Stimulated activated CD4-positive, alpha-beta T cell treated with anti-CD3 and anti-CD28 coated beads, TNF-alpha, amount 100 ng/mL, for 4 hours (primary cell): ENCODE results near the gene ALDH3B2.
"Not testable (repeated sequence)": the region's sequence is repeated elsewhere in the genome, so short reads cannot be mapped to it uniquely, and the experiment has no call there.

Source experiments
- DNase-seq, 3 experiments: peaks; one replicate each; pipeline ENCODE4 v3.0.0-alpha.2; 2020; ENCODE audit warnings: low read depth in 3 of 3

Gene ALDH3B2

DNA sequence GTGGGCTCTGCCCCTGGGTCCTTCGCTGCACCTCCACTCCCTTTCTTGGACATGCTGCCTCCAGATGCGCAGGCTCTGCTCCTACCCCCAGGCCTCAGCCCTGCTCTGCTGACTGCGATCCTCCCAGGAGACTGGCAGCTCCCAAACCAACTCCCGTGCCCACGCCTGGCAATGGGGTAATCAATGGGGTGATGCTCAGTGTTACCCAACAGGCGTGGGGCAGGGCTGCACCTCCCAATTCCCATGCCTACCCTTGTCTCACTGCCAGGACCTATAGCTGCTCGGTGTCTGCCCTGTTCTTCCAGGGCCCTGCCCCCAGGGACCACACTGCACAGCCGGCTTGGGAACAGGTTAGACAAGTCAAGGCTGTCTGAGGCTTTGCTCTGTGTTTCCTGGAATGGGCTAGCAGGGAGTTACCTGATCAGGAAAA, at the start of gene ALDH3B2:
ALDH3B2 (minus strand) TSS at position 182 of the 430 bp plus-strand sequence. CDS start 7,688 bp downstream, outside the sequence.
- DNase-seq: no peak

DNA sequence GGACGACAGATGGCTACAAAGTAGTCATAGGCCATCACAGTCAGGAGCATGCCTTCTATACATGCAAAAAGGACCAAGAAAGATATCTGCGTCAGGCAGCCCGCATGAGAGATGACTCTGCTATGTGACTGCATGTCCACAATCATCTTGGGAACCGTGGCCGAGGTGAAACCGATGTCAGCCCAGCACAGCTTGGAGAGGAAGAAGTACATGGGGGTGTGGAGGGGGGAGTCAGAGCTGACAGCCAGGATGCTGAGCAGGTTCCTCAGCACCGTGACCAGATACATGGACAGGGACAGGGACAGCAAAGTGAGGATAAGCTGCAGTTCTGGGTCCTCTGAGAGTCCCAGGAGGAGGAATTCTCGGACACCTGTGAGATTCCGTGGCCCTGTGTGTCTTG, 48.6 kb upstream of the ALDH3B2 start:
- DNase-seq: not testable (repeated sequence)

DNA sequence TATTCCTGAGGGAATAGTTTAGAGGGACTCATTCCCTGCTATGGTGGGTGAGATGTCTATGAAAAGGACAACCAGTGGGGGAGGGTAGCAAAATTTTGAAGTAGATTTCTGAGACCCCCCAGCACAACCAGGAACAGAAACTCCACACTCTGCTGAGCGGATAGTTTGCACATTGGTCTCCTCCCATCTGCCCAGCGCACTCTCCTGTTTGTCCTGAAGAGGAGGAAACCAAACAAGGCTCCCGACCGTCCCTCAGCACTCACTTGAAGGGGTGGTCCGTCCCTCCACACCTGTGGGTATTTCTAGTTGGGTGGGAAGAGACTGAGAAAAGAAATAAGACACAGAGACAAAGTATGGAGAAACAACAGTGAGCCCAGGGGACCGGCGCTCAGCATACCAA, 41.8 kb upstream of the ALDH3B2 start:
- not testable (repeated sequence) for DNase-seq

DNA sequence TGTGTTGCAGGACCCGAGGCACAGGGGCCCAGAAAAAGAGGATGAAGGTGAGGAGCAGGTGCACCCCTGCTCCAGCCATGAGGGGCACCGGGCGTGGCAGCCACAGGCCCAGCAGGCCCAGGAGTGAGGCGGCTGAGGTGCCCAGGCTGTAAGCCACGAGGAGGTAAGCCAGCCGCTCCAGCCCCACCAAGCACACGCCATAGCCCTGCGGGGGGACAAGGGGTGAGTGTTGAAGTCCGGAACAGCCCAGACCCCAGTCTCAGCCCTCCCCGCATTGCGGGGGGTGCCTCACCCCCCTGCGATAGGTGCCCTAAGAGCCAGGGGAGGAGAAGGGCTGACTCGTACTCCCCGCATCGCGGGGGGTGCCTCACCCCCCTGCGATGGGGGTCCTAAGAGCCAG, 41.4 kb upstream of the ALDH3B2 start:
- not testable (repeated sequence) for DNase-seq

- peak; percentile 26 to 28 (median 26) for DNase-seq
Measured at GRCh38 chr11:67713892-67714509, 39.6 kb upstream of the ALDH3B2 start.

- DNase-seq: not testable (repeated sequence)
Measured at GRCh38 chr11:67711676-67712075, 37.3 kb upstream of the ALDH3B2 start.

DNA sequence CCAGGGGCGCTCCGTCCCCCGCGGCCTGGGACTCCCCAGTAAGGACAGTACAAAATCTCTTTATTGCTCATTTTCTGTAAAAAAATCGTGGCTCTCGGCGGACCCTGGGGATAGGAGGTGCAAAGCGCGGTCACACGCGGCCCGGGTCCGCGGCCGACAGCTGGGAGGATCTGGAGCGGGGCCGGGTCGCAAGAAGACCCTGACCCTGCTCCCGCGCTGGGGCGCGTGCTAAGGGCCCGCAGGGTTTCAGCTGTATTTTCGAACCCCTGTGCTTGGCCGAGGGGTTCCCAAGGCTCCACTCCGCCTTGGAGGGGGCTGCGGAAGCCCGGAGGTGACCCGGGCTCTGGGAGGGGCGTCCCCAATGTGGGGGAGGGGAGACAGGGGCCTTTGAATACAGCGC, 36.8 kb upstream of the ALDH3B2 start:
- not testable (repeated sequence) for DNase-seq

- DNase-seq: not testable (repeated sequence)
Measured at GRCh38 chr11:67709806-67710205, 35.4 kb upstream of the ALDH3B2 start.

GRCh38 chr11:67705264-67705663, 30.8 kb upstream of the ALDH3B2 start:
- DNase-seq: no peak

DNA sequence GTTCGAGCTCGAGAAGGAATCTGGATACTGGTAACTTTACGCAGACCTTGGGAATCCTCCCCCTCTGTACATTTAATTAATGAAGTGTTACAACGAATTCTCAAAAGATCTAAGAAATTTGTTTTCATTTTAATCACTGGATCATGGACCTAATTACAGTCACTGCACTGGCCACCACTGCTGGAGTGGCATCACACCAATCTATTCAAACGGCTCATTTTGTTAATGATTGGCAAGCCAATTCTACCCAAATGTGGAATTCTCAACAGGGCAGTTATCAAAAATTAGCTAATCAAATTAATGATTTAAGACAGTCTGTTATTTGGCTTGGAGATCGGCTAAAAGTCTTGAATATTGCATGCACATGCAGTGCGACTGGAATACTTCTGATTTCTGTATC, 30.1 kb upstream of the ALDH3B2 start:
- no peak for DNase-seq

DNA sequence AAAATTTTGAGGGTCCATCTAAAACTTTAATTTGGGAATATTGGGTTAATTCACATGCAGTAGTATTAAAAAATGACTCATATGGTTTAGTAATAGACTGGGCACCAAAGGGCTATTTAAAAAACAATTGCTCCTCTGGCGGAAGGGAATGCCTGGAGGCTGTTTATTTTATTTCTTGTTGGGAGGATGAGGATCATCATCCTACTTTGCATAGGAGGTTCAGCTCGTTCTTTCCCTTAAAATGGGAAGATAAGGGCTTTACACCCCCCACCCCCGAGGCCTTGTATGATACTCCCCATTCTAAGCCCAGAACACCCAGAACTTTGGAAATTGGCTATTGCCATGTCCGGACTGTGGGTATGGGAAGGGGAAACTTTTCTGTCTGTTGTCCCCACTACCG, 29.3 kb upstream of the ALDH3B2 start:
- not testable (repeated sequence) for DNase-seq

DNA sequence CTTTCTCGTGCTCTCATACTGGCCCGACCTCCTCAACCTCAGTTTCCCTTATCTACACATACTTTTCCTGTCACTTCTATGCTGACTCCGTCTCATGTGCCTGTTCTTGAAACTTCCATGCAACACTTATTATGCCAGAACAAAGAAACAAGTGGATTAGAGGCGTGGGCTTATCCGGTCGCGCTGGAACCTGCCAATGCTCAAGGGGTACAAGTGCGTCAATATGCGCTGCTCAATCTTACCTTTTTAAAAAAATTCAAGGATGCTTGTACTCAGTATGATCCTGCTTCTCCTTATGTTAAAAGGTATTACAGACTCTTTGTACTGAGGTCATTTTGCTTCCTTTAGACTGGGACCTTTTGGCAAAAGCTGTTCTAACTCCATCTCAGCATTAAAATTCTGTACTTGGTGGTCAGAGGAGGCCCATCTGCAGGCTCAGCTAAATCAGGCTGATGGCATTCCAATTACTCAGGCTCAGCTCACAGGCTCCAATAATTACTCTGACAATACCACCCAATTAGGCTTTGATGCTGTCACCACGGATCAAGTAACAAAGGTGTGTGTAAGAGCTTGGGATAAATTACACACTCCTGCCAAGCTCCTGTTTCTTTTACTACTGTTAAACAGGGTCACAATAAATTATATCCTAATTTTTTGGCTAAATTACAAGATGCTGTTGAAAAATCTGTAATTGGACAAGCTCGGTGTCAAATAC, 26.3 kb upstream of the ALDH3B2 start:
- DNase-seq: no peak

- DNase-seq: no peak
Measured at GRCh38 chr11:67700141-67700540, 25.7 kb upstream of the ALDH3B2 start.

- no peak for DNase-seq
Measured at GRCh38 chr11:67699521-67699920, 25.1 kb upstream of the ALDH3B2 start.

DNA sequence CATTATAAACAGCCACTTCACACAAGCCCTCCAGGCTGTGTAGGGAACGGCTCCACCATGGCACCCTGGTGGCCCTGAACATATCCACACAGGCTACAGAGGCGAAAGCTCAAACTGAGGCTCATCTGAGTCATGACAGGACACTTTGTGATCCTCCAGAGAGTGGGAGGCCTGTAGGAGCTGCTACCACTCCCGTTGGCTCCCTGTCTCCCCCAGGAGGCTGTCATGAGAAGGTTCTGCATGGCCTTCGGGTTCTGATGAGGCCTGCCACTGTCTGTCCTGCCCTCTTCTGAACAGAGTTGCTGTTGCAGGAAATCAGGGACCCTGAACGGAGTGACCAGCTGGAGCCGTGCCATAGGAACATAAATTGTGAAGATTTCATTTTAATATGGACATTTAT, 23.8 kb upstream of the ALDH3B2 start:
- no peak for DNase-seq

- DNase-seq: no peak
Measured at GRCh38 chr11:67697846-67698245, 23.4 kb upstream of the ALDH3B2 start.

GRCh38 chr11:67696998-67697397, 22.6 kb upstream of the ALDH3B2 start:
- DNase-seq: no peak

GRCh38 chr11:67695606-67696005, 21.2 kb upstream of the ALDH3B2 start:
- no peak for DNase-seq

DNA sequence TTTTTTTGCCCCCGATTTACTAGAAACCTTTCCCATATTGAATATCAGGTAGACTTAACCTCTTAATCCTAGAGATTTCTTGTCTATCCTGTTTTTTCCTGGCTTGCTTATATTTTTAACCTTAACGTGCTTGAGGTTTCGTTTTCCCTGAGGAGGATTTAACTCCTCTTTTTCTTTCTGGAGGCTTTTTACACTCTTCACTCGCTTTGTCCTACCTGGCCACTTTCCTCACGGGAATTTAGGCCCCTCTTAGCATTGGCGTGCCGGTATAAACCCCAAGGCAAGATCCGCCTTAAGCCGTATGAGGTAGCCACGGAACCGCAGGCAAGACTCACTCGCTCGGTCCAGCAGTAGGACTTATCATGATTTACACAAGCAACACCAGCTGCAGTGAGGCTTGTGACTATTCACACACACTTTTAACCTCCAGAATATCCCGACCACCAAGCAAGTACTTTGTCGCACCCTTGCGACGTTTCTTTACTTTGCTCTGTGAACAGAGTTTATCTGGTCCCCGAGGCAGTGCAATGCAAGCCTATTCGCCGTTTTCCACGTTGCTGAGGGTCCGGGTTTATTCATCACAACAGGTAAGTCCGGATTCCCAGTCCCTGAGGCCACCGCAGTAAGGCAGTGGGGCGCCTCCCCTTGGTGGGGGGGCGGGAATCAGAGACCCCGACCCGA, 20.6 kb upstream of the ALDH3B2 start:
- DNase-seq: no peak

DNA sequence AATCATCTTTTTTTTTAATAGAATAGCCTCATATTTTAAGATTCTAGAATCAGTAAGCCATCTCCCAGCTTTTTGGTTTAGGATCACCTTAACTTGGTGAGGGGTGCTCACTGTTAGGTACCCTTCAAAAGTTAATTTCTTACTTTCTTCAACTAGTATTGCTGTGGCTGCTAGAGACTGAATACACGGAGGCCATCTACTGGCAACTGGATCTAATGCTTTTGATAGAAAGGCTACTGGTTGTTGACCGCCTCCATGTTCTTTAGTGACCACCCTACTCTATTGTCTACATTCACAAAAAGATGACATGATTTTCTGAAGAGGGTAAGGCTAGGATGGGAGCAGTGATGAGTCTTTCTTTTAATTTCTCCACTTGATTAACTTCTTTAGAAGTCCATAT, 16.7 kb upstream of the ALDH3B2 start:
- no peak for DNase-seq

- DNase-seq: no peak
Measured at GRCh38 chr11:67689178-67689577, 14.8 kb upstream of the ALDH3B2 start.

DNA sequence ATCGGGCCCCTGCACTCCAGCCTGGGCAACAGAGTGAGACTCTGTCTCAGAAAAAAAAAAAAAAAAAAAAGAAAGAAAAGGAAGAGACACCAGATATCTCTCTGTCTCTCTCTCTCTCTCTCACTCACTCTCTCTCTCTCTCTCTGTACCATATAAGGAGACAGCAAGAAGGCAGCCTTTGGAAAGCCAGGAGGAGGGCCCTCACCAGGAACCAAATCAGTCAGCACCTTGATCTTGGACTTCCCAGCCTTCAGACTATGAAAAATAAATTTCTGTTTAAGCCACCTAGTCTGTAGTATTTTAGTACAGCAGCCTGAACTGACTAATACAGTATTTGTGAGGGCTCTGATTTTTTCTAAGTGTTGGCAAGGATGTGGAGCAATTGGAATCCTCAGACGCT, 13.6 kb upstream of the ALDH3B2 start:
- DNase-seq: no peak
